ENCODE results near the gene AP2M1. TPM values are rescaled to one million over a fixed set of nuclear protein-coding genes. Genes with fewer than 3 reads are reported as not detected.

AP2M1 gene
- polyA plus RNA-seq, 1 experiment = 963 TPM

GRCh38 chr3:184211718-184212117 is 37.1 kb downstream of the AP2M1 start:
- ChIA-PET POLR2A (interaction anchor here (0.7 kb wide), 1 partner anchor 38 kb away, joined by 4 read pairs; no protein-coding TSS in a partner anchor), CTCF (interaction anchor here (0.6 to 0.8 kb wide), 2 partner anchors 16 to 210 kb away, joined by 4 read pairs; no protein-coding TSS in a partner anchor)
- Histone ChIP-seq H3K9me3 (ENCODE audit: control insufficient read depth, insufficient read depth, low read length) (no peaks in the 10 kb centered on the region), H3K4me3 (ENCODE audit: low read depth, low read length) (no peak overlapping the region), H3K27ac (ENCODE audit: low read depth, low read length) (no peak overlapping the region), H3K27me3 (ENCODE audit: control insufficient read depth, insufficient read depth, low read length) (peaks cover 12% of the 10 kb centered on the region)
- no peak for DNase-seq (ENCODE audit: low read depth, low spot score)
- no peak for TF ChIP-seq CTCF (IDR thresholded peaks at IDR 0.05; ENCODE audit: low read depth, low read length)

GRCh38 chr3:184218814-184219213 is 44.2 kb downstream of the AP2M1 start:
- no peak for TF ChIP-seq CTCF (IDR thresholded peaks at IDR 0.05; ENCODE audit: low read depth, low read length)
- H3K27me3 ChIP-seq (ENCODE audit: control insufficient read depth, insufficient read depth, low read length) = peaks cover 13% of the 10 kb centered on the region
- H3K27ac ChIP-seq (ENCODE audit: low read depth, low read length) = no peak overlapping the region
- H3K4me3 ChIP-seq (ENCODE audit: low read depth, low read length) = no peak overlapping the region
- POLR2A ChIA-PET = no interaction called here
- no peaks in the 10 kb centered on the region for H3K9me3 ChIP-seq (ENCODE audit: control insufficient read depth, insufficient read depth, low read length)
- CTCF ChIA-PET = no interaction called here
- DNase-seq (ENCODE audit: low read depth, low spot score) = no peak

DNA sequence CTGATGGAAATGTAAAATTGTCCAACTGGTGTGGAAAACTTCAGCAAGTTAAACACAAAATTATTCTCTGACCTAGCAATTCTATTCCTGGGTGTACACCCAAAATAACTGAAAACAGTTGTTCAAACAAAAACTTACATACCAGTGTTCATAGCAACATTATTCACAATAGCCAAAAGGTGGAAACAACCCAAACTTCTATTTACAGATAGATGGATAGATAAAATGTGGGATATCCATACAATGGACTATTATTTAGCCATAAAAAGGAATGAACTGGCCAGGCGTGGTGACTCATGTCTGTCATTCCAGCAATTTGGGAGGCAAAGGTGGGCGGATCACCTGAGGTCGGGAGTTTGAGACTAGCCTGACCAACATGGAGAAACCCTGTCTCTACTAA is 47.9 kb downstream of the AP2M1 start:
- POLR2A ChIA-PET = interaction anchor here (0.6 kb wide), 1 partner anchor 242 kb away, joined by 4 read pairs; no protein-coding TSS in a partner anchor
- DNase-seq (ENCODE audit: low read depth, low spot score) = no peak
- Histone ChIP-seq H3K27ac (ENCODE audit: low read depth, low read length) (no peak overlapping the region), H3K4me3 (ENCODE audit: low read depth, low read length) (no peak overlapping the region), H3K9me3 (ENCODE audit: control insufficient read depth, insufficient read depth, low read length) (no peaks in the 10 kb centered on the region), H3K27me3 (ENCODE audit: control insufficient read depth, insufficient read depth, low read length) (peaks cover 15% of the 10 kb centered on the region)
- CTCF ChIA-PET = interaction anchor here (0.7 kb wide), 1 partner anchor 43 kb away, joined by 5 read pairs; no protein-coding TSS in a partner anchor
- no peak for TF ChIP-seq CTCF (IDR thresholded peaks at IDR 0.05; ENCODE audit: low read depth, low read length)

DNA sequence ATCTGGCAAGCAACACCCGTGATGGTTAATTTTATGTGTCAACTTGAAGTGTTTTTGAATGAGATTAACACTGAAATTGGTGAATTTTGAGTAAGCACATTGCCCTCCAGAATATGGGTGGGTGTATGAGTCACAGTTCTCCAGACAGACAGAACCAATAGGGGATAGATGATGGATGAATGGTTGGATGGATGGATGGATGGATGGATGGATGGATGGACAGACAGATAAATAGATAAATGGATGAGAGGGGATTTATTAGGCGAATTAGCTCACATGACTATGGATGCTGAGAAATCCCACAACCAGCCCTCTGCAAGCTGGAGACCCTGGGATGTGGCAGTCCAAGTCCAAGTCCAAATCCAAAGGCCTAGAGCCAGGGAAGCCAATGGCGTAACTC is 49.3 kb downstream of the AP2M1 start:
- peaks cover 25% of the 10 kb centered on the region for H3K27me3 ChIP-seq (ENCODE audit: control insufficient read depth, insufficient read depth, low read length)
- no peaks in the 10 kb centered on the region for H3K9me3 ChIP-seq (ENCODE audit: control insufficient read depth, insufficient read depth, low read length)
- ChIA-PET POLR2A (no interaction called here), CTCF (no interaction called here)
- no peak for TF ChIP-seq CTCF (IDR thresholded peaks at IDR 0.05; ENCODE audit: low read depth, low read length)
- no peak for DNase-seq (ENCODE audit: low read depth, low spot score)
- no peak overlapping the region for H3K4me3 ChIP-seq (ENCODE audit: low read depth, low read length)
- H3K27ac ChIP-seq (ENCODE audit: low read depth, low read length) = no peak overlapping the region

- ChIA-PET CTCF (interaction anchor here (0.6 to 3.2 kb wide), 24 partner anchors 10 to 338 kb away, joined by 3 to 20 read pairs (median 4); partner anchors contain the start of genes ABCF3, EEF1AKMT4 and EIF2B5), POLR2A (no interaction called here)
- H3K27ac ChIP-seq (ENCODE audit: low read depth, low read length) = no peak overlapping the region
- no peaks in the 10 kb centered on the region; the same call in 1 of the 2 replicates for H3K9me3 ChIP-seq (ENCODE audit: control insufficient read depth, insufficient read depth, low read length)
- no peak for DNase-seq (ENCODE audit: low read depth, low spot score)
- H3K4me3 ChIP-seq (ENCODE audit: low read depth, low read length) = no peak overlapping the region
- H3K27me3 ChIP-seq (ENCODE audit: control insufficient read depth, insufficient read depth, low read length) = peaks cover 43% of the 10 kb centered on the region
- peak; percentile 80 for TF ChIP-seq CTCF (IDR thresholded peaks at IDR 0.05; ENCODE audit: low read depth, low read length)
Observed at GRCh38 chr3:184227481-184227935, 52.9 kb downstream of the AP2M1 start.

All from AG04450 (cell line).